ENCODE data around the gene ATP12A.

DNA sequence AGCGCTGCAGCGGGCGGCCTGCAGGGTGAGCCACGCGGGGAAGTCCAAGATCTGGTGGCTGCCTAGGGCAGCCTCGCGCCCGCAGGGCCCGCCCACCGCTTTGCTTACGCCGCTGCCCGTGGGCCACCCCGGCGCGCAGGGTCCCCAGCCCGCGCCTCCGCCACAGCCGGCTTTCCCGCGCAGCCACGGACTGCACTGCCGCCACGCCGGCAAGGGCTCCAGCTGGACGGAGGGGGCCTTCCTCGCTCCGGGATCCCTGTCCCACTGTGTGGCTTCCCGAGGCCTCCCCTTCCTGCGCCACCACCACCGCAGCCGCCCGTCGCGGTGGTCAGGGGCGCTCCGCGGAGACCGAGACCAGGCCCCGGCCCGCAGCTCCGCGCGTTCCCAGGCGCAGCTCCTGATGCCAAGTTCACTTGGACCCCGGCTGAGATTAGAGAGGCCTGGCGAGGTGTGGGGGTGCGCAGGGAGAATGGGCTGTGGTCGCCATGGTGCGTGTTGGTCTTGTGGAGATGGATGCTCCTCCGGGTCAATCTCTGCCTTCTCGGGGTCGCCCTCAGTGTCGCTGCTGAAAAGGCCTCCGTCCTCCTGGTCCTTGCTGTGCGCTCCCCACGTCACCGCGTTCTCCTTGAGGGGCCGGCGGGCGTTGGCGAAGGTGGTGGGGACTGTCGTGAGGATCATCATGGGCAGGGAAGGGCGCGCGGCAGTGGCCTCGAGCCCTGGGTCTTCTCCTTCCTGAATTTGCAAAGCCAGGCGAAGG lies 65.8 kb downstream of the ATP12A start:
- TF ChIP-seq POLR2A (IDR thresholded peaks at IDR 0.05; ENCODE audit: low read length) (no peak), GATA1 (IDR thresholded peaks at IDR 0.05; ENCODE audit: low read depth, low read length) (no peak)
